Measurements from ENCODE around the gene UBE2Z. TPM values are rescaled to one million over a fixed set of nuclear protein-coding genes. Genes with fewer than 3 reads are reported as not detected.

Gene UBE2Z
- total RNA-seq, 2 experiments from 2014 or later: 60.5 to 61.6 TPM

DNA sequence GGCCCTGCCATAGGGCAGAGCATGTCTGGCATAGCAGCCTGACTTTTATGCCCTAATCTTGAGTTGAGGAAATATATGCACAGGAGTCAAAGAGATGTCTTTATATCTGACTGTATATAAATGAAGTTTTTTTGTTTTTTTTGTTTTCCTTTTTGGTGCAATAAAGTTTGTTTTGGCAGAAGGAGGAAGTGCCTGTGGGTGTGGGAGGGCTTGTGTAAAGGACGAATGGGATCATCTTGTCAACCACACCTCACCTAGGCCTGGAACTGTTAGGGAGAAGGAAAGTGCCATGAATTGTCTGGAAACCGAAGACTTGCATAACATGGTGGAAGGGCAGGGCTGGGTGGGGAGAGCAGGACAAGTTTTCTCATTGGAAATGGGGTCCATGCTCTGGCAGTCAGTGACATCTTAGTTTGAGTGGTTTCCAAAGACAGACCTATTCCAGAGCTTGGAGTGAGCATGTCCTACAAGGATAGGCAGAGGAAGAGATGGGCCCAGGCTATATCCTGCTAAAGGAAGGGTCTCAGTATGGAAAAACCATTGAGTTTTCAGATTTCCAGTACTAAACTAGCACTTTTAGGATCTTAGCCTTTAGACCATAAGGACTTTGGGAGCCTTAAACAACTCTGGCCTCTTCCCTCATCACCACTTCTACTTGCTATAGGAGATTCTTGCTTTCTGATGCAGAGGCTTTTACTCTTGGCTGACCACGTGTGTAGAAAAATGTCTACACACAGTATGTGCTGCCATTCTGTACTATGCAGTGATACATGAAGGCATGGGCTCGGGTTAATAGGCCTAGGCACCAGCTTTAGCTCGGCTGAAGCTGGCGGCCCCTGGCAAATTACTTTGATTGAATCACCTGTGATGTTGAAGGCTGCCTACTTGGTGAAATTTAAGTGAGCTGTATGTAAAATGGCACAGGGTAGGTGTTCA is 20.9 kb downstream of the UBE2Z start:
- Histone ChIP-seq H3K4me1 (ENCODE audit: insufficient read depth, low read length) (no peaks in the 10 kb centered on the region), H3K27ac (ENCODE audit: low read depth in 1 of 2, low read length in 2 of 2) (no peak overlapping the region), H3K36me3 (ENCODE audit: insufficient read depth, low read length) (peaks cover 97% of the 10 kb centered on the region), H3K27me3 (ENCODE audit: control insufficient read depth in 1 of 2, insufficient read depth in 2 of 2, low read length in 2 of 2) (no peaks in the 10 kb centered on the region), H3K9me3 (ENCODE audit: control insufficient read depth in 1 of 2, insufficient read depth in 1 of 2, low read length in 2 of 2) (no peaks in the 10 kb centered on the region), H3K4me3 (ENCODE audit: low read length) (no peak overlapping the region)
- ATAC-seq (ENCODE audit: poor library complexity) (no peak), DNase-seq (no peak)
- Mint-ChIP-seq H3K36me3 (ENCODE audit: low read depth) (peaks cover 97% of the 10 kb centered on the region), H3K27ac (peak overlapping the region; percentile 53), H3K27me3 (no peaks in the 10 kb centered on the region), H3K4me1 (ENCODE audit: low read depth) (no peaks in the 10 kb centered on the region), H3K9me3 (no peaks in the 10 kb centered on the region), H3K4me3 (no peak overlapping the region)
- ChIA-PET CTCF (no interaction called here), POLR2A (interaction anchor here (0.8 to 1.1 kb wide), 2 partner anchors 36 to 243 kb away, joined by 3 to 5 read pairs; partner anchors contain the start of gene ATP5MC1)
- TF ChIP-seq CTCF (IDR thresholded peaks at IDR 0.05): no peak
- intact Hi-C loops (cut with DNase I, micrococcal nuclease): no loop called here

DNA sequence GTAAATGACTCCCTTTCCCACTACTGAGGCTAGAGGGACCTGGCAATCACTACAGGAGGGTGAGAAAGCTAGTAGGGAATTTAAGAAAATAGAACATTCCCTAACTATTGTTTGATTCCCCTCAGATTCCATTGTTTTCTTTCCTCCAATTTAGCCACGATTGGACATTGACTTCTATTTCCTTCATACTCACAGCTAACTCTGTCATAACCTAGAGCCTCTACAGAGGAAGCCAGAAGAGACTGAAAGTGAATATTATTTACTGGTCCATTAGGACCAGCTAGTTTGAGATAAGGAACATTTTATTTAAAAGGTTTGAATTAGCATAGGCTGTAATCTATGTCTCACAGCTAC is 21.6 kb downstream of the UBE2Z start:
- Histone ChIP-seq H3K9me3 (ENCODE audit: control insufficient read depth in 1 of 2, insufficient read depth in 1 of 2, low read length in 2 of 2) (no peaks in the 10 kb centered on the region), H3K27me3 (ENCODE audit: control insufficient read depth in 1 of 2, insufficient read depth in 2 of 2, low read length in 2 of 2) (no peaks in the 10 kb centered on the region), H3K27ac (ENCODE audit: low read depth in 1 of 2, low read length in 2 of 2) (no peak overlapping the region), H3K4me3 (ENCODE audit: low read length) (no peak overlapping the region), H3K4me1 (ENCODE audit: insufficient read depth, low read length) (no peaks in the 10 kb centered on the region), H3K36me3 (ENCODE audit: insufficient read depth, low read length) (peaks cover 97% of the 10 kb centered on the region)
- POLR2A ChIA-PET: interaction anchor here (0.8 to 1.1 kb wide), 3 partner anchors 37 to 244 kb away, joined by 3 to 5 read pairs (median 3); partner anchors contain the start of gene ATP5MC1
- H3K36me3 Mint-ChIP-seq (ENCODE audit: low read depth): peaks cover 99% of the 10 kb centered on the region
- no peaks in the 10 kb centered on the region for H3K4me1 Mint-ChIP-seq (ENCODE audit: low read depth)
- peak overlapping the region; percentile 8 for H3K27ac Mint-ChIP-seq
- intact Hi-C loops (cut with DNase I, micrococcal nuclease): loop anchor here in 1 of 2 experiments (2.0 kb wide), 1 partner anchor 13 kb away; no protein-coding TSS in a partner anchor
- no peak for TF ChIP-seq CTCF (IDR thresholded peaks at IDR 0.05)
- ATAC-seq (ENCODE audit: poor library complexity): no peak
- no peak for DNase-seq
- H3K4me3 Mint-ChIP-seq: no peak overlapping the region
- CTCF ChIA-PET: no interaction called here
- no peaks in the 10 kb centered on the region for H3K9me3 Mint-ChIP-seq
- no peaks in the 10 kb centered on the region for H3K27me3 Mint-ChIP-seq

DNA sequence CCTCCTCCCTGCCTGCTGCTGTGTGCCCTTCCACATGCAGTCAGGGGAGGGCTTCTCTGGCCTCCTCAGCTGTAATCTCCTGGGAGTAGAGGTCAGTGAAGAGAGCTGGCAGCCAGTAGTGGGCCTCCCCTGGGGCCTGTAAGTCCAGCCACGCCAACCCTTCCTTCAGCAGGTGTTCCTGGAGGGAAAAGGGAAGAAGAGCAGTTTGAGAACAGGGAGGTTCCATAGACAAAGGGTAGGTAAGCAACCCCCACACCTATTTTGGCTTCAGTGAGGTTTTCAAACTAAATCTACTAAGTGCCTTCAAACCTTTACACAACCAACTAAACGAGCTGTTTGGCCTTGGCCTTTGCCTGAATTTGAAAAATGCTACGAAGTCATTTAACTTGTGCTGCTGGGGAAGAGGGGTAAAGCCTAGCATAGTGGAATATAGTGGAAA is 22.2 kb downstream of the UBE2Z start:
- no peak for ATAC-seq (ENCODE audit: poor library complexity)
- intact Hi-C loops (cut with DNase I, micrococcal nuclease): loop anchor here in 1 of 2 experiments (2.0 kb wide), 1 partner anchor 14 kb away; no protein-coding TSS in a partner anchor
- no peak for TF ChIP-seq CTCF (IDR thresholded peaks at IDR 0.05)
- Histone ChIP-seq H3K27ac (ENCODE audit: low read depth in 1 of 2, low read length in 2 of 2) (no peak overlapping the region), H3K4me3 (ENCODE audit: low read length) (no peak overlapping the region), H3K36me3 (ENCODE audit: insufficient read depth, low read length) (peaks cover 91% of the 10 kb centered on the region), H3K9me3 (ENCODE audit: control insufficient read depth in 1 of 2, insufficient read depth in 1 of 2, low read length in 2 of 2) (no peaks in the 10 kb centered on the region), H3K27me3 (ENCODE audit: control insufficient read depth in 1 of 2, insufficient read depth in 2 of 2, low read length in 2 of 2) (no peaks in the 10 kb centered on the region), H3K4me1 (ENCODE audit: insufficient read depth, low read length) (no peaks in the 10 kb centered on the region)
- POLR2A ChIA-PET: interaction anchor here (0.6 to 1.1 kb wide), 6 partner anchors 14 to 245 kb away, joined by 3 to 5 read pairs (median 3); partner anchors contain the start of genes ATP5MC1 and SNF8
- Mint-ChIP-seq H3K36me3 (ENCODE audit: low read depth) (peaks cover 97% of the 10 kb centered on the region), H3K27ac (peak overlapping the region; percentile 8), H3K4me3 (no peak overlapping the region), H3K27me3 (no peaks in the 10 kb centered on the region), H3K4me1 (ENCODE audit: low read depth) (no peaks in the 10 kb centered on the region), H3K9me3 (no peaks in the 10 kb centered on the region)
- CTCF ChIA-PET: interaction anchor here (0.6 kb wide), 1 partner anchor 1365 kb away, joined by 3 read pairs; no protein-coding TSS in a partner anchor
- DNase-seq: no peak
